HepG2 (cell line): ENCODE data around the gene ADARB1. TPM values are rescaled to one million over a fixed set of nuclear protein-coding genes. Genes with fewer than 3 reads are reported as not detected.

Source experiments
- ATAC-seq: fragments of 200-7000 bp; cut with Tn5 transposase; 3 replicates; pipeline ENCODE4 v1.9.1; 2020; ENCODE audit warnings: mild to moderate bottlenecking, moderate library complexity
- BruUV-seq: library from RNA; stranded (reverse); fragments of 400-500 nt; replicated peaks from 2 replicates; lab custom pipeline; 2021; lab: Mats Ljungman, UMichigan
- CTCF ChIA-PET: fragments of 300-600 bp; formaldehyde crosslinking; extraction: SDS; loops from one replicate; lab custom pipeline; 2021; ENCODE audit warnings: low total read pairs, inconsistent platforms, low intra/inter-chr PET ratio; lab: Yijun Ruan, JAX
- POLR2A ChIA-PET: fragments of 350-600 bp; sonication (Branson Sonifier 250); formaldehyde crosslinking; loops from one replicate; lab custom pipeline; 2020; ENCODE audit warnings: antibody characterized with exemption, inconsistent platforms; lab: Yijun Ruan, JAX
- DNase-seq: peaks from one replicate; pipeline ENCODE4 v3.0.0-alpha.2; 2015; ENCODE audit warnings: low spot score
- FAIRE-seq: peaks from 3 replicates; lab custom pipeline; 2011; peaks lifted over from hg19 to GRCh38; lab: Jason Lieb, UNC
- H2AFZ ChIP-seq: one replicate; pipeline ENCODE4 v1.6.1; 2011; ENCODE audit warnings: low read length, inconsistent platforms
- H3K27ac ChIP-seq: fragments of 300-600 bp; 3 replicates; pipeline ENCODE4 v1.8.0; 2011; ENCODE audit warnings: mixed run types, mild to moderate bottlenecking, mixed read lengths, low read length, inconsistent platforms; ENCODE audit not compliant: insufficient read depth; ENCODE audit errors: extremely low read length
- H3K27me3 ChIP-seq, 2 experiments: fragments of 200-600 bp in 1 of 2; 2 replicates in 1 of 2; 3 replicates in 1 of 2; pipeline versions ENCODE4 v1.6.0 to v1.8.0; 2011; ENCODE audit warnings: low read length in 2 of 2, mild to moderate bottlenecking in 2 of 2, moderate library complexity in 2 of 2, inconsistent platforms in 1 of 2; ENCODE audit not compliant: insufficient read depth in 2 of 2, control insufficient read depth in 1 of 2
- H3K36me3 ChIP-seq, 2 experiments: fragments of 200-600 bp in 1 of 2; replicated peaks in 1 of 2; 2 replicates in 1 of 2; 3 replicates in 1 of 2; pipeline versions ENCODE4 v1.5.1 to v1.8.0; 2011; ENCODE audit warnings: low read length in 2 of 2, inconsistent platforms in 1 of 2; ENCODE audit not compliant: insufficient read depth in 2 of 2, control insufficient read depth in 1 of 2
- H3K4me1 ChIP-seq: 2 replicates; pipeline ENCODE4 v1.5.1; 2012; ENCODE audit warnings: low read length, inconsistent platforms; ENCODE audit not compliant: insufficient read depth
- H3K4me2 ChIP-seq: 2 replicates; pipeline ENCODE4 v1.6.0; 2011; ENCODE audit warnings: low read depth, low read length, inconsistent platforms
- H3K4me3 ChIP-seq, 3 experiments: fragments of 200-600 bp in 1 of 3; sonication (generic), shearing (Covaris generic) in 1 of 3; replicated peaks in 1 of 3; 2 replicates each; pipeline ENCODE4 v1.5.1; 2011 to 2016; ENCODE audit warnings: low read length in 3 of 3, inconsistent platforms in 2 of 3, low read depth in 2 of 3, mild to moderate bottlenecking in 2 of 3, control low read depth in 1 of 3, mixed read lengths in 1 of 3; ENCODE audit not compliant: insufficient read depth in 1 of 3
- H3K79me2 ChIP-seq: one replicate; pipeline ENCODE4 v1.6.1; 2011; ENCODE audit warnings: low read length, inconsistent platforms; ENCODE audit not compliant: insufficient read depth
- H3K9ac ChIP-seq: 2 replicates; pipeline ENCODE4 v1.6.0; 2011; ENCODE audit warnings: mild to moderate bottlenecking, low read depth, low read length, inconsistent platforms; ENCODE audit not compliant: insufficient read depth
- H3K9me3 ChIP-seq: 2 replicates; pipeline ENCODE4 v1.5.1; 2012; ENCODE audit warnings: mild to moderate bottlenecking, low read length
- H4K20me1 ChIP-seq: 2 replicates; pipeline ENCODE4 v1.6.0; 2011; ENCODE audit warnings: inconsistent platforms, mild to moderate bottlenecking, low read length, moderate library complexity; ENCODE audit not compliant: insufficient read depth
- ATRX ChIP-seq: sonication (generic); formaldehyde crosslinking; IDR thresholded peaks from 2 replicates; pipeline ENCODE4 v1.4.0; 2020; ENCODE audit warnings: missing genetic modification reagents, borderline replicate concordance
- FOSL2 ChIP-seq: sonication (generic); formaldehyde crosslinking; IDR thresholded peaks from 2 replicates; pipeline ENCODE4 v1.4.0; 2020; ENCODE audit warnings: missing genetic modification reagents
- FOXP4 ChIP-seq: sonication (generic); formaldehyde crosslinking; IDR thresholded peaks from 2 replicates; pipeline ENCODE4 v1.4.0; 2020; ENCODE audit warnings: missing genetic modification reagents
- MYPOP ChIP-seq: sonication (generic); formaldehyde crosslinking; IDR thresholded peaks from 2 replicates; pipeline ENCODE4 v1.8.1; 2023; ENCODE audit warnings: mild to moderate bottlenecking, moderate library complexity, missing genetic modification reagents
- NKX3-1 ChIP-seq: sonication (generic); formaldehyde crosslinking; IDR thresholded peaks from 2 replicates; pipeline ENCODE4 v1.5.0; 2020; ENCODE audit warnings: missing genetic modification reagents
- NR0B2 ChIP-seq: sonication (generic); formaldehyde crosslinking; IDR thresholded peaks from 2 replicates; pipeline ENCODE4 v1.4.0; 2020; ENCODE audit warnings: mild to moderate bottlenecking, missing genetic modification reagents
- RBM39 ChIP-seq: fragments of 200-400 bp; formaldehyde crosslinking; IDR thresholded peaks from one replicate; pipeline ENCODE4 v1.6.1; 2018; ENCODE audit warnings: antibody characterized with exemption, mild to moderate bottlenecking, low read depth, low read length; ENCODE audit not compliant: poor library complexity, severe bottlenecking
- SALL2 ChIP-seq: sonication (generic); formaldehyde crosslinking; IDR thresholded peaks from 2 replicates; pipeline ENCODE4 v1.8.1; 2023; ENCODE audit warnings: mild to moderate bottlenecking, missing genetic modification reagents, inconsistent platforms
- SMAD9 ChIP-seq: sonication (generic); formaldehyde crosslinking; IDR thresholded peaks from 2 replicates; pipeline ENCODE4 v1.5.1; 2020; ENCODE audit warnings: mild to moderate bottlenecking, missing genetic modification reagents
- TFE3 ChIP-seq: IDR thresholded peaks from 2 replicates; pipeline ENCODE4 v1.6.1; 2016
- ZNF432 ChIP-seq: sonication (generic); formaldehyde crosslinking; IDR thresholded peaks from 2 replicates; pipeline ENCODE4 v1.5.0; 2020; ENCODE audit warnings: missing genetic modification reagents, mild to moderate bottlenecking, borderline replicate concordance
- WGBS: methylation state at CpG from one replicate; pipeline ENCODE4 v1.1.6; 2017; ENCODE audit warnings: low lambda C conversion rate; 5-methylcytosine and 5-hydroxymethylcytosine counted together
- in situ Hi-C: cut with HindIII; loops from 2 replicates; pipeline ENCODE4 v1.10.0; 2017; ENCODE audit warnings: low pct_unique_long_range_greater_than_20kb; ENCODE audit not compliant: extremely low pct_ligation_motif_present
- intact Hi-C: fragments of 100-400 bp; cut with micrococcal nuclease; formaldehyde crosslinking; loops from one replicate; pipeline ENCODE4 v1.10.0; 2022; ENCODE audit not compliant: unreplicated experiment
- polyA plus RNA-seq, 8 experiments: library from polyadenylated mRNA; depleted of rRNA in 3 of 8; stranded (reverse) in 7 of 8; unstranded in 1 of 8; fragments of >200 nt; fragmentation: Illumina TruSeq in 4 of 8; extraction: Trizol in 4 of 8; gene quantifications; 2 replicates each; pipeline versions ENCODE4 v1.2.1 to v1.2.3, GENCODE V29; 2011 to 2016; ENCODE audit warnings: low read depth in 4 of 8, missing spikeins in 1 of 8, mixed read lengths in 1 of 8; ENCODE audit not compliant: insufficient read depth in 1 of 8
- total RNA-seq, 5 experiments: library from RNA; depleted of rRNA; stranded (reverse); fragments of >200 nt; fragmentation: Illumina TruSeq; extraction: Trizol; gene quantifications; 2 replicates each; pipeline ENCODE4 v1.2.3, GENCODE V29; 2016; ENCODE audit warnings: low read depth in 1 of 5

Gene ADARB1
- total and polyA plus RNA-seq, 2 of the 13 experiments (the other 11 are each of a cell fraction or from before 2014, with no cell fraction given), result 6.6 to 10.0 TPM

- TF ChIP-seq FOXP4 (CRISPR knock-in tag), result no peak
- TF ChIP-seq NKX3-1 (CRISPR knock-in tag), result no peak
- TF ChIP-seq ATRX (CRISPR knock-in tag), result no peak
- TF ChIP-seq ZNF432, result no peak
- TF ChIP-seq TFE3 (CRISPR knock-in tag), result no peak
- no peak for TF ChIP-seq SALL2 (CRISPR knock-in tag)
- TF ChIP-seq RBM39, result no peak
Measured at GRCh38 chr21:45126983-45127382, 52.6 kb downstream of the ADARB1 start (continued).

- Histone ChIP-seq H2AFZ (no peak overlapping the region), H3K27me3 (no peaks in the 10 kb centered on the region), H3K4me1 (peaks cover 13% of the 10 kb centered on the region), H3K9ac (no peak overlapping the region), H3K79me2 (no peaks in the 10 kb centered on the region), H3K4me2 (no peak overlapping the region), H3K36me3 (no peaks in the 10 kb centered on the region), H3K9me3 (no peaks in the 10 kb centered on the region), H3K27ac (no peak overlapping the region), H3K4me3 (no peak overlapping the region), H4K20me1 (no peaks in the 10 kb centered on the region)
- ATAC-seq (no peak), DNase-seq (no peak), FAIRE-seq (no peak)
- intact Hi-C loops, result loop anchor here (1.0 kb wide), 1 partner anchor 179 kb away; no protein-coding TSS in a partner anchor
- TF ChIP-seq SMAD9 (CRISPR knock-in tag), result no peak
- TF ChIP-seq MYPOP, result no peak
- no peak for TF ChIP-seq FOSL2 (CRISPR knock-in tag)
- no peak for TF ChIP-seq NR0B2 (CRISPR knock-in tag)
- ChIA-PET CTCF (interaction anchor here (1.2 to 2.3 kb wide), 2 partner anchors 145 to 178 kb away, joined by 3 to 29 read pairs; no protein-coding TSS in a partner anchor), POLR2A (interaction anchor here (0.8 to 1.0 kb wide), 2 partner anchors 143 to 145 kb away, joined by 3 to 4 read pairs; no protein-coding TSS in a partner anchor)
- 93% methylated on average over 13 of the region's 13 CpGs for WGBS
- no TSS peak for BruUV-seq
- in situ Hi-C loops, result no loop called here
Measured at GRCh38 chr21:45127937-45128336, 53.6 kb downstream of the ADARB1 start.
